ENCODE data around the gene LRSAM1.

LRSAM1 gene

GRCh38 chr9:127539259-127539981, 88.1 kb downstream of the LRSAM1 start:
- Mint-ChIP-seq H3K27me3 (ENCODE audit: low read depth, poor library complexity) (peaks cover 3% of the 10 kb centered on the region), H3K4me3 (no peak overlapping the region), H3K9me3 (no peaks in the 10 kb centered on the region), H3K27ac (no peak overlapping the region), H3K4me1 (peaks cover 19% of the 10 kb centered on the region), H3K36me3 (ENCODE audit: low read depth) (no peaks in the 10 kb centered on the region)
- no peak for TF ChIP-seq CTCF (IDR thresholded peaks at IDR 0.05)
- no peak for DNase-seq

GRCh38 chr9:127539982-127540663, 88.8 kb downstream of the LRSAM1 start:
- Mint-ChIP-seq H3K27ac (no peak overlapping the region), H3K4me3 (no peak overlapping the region), H3K36me3 (ENCODE audit: low read depth) (no peaks in the 10 kb centered on the region), H3K27me3 (ENCODE audit: low read depth, poor library complexity) (no peaks in the 10 kb centered on the region), H3K4me1 (peaks cover 21% of the 10 kb centered on the region), H3K9me3 (no peaks in the 10 kb centered on the region)
- DNase-seq, result no peak
- no peak for TF ChIP-seq CTCF (IDR thresholded peaks at IDR 0.05)

- DNase-seq, result no peak
- no peaks in the 10 kb centered on the region for H3K27me3 Mint-ChIP-seq (ENCODE audit: low read depth, poor library complexity)
- H3K36me3 Mint-ChIP-seq (ENCODE audit: low read depth), result no peaks in the 10 kb centered on the region
- H3K9me3 Mint-ChIP-seq, result no peaks in the 10 kb centered on the region
- TF ChIP-seq CTCF (IDR thresholded peaks at IDR 0.05), result no peak
- no peak overlapping the region for H3K27ac Mint-ChIP-seq
- H3K4me3 Mint-ChIP-seq, result no peak overlapping the region
- H3K4me1 Mint-ChIP-seq, result peaks cover 25% of the 10 kb centered on the region
Measured at GRCh38 chr9:127540664-127541041, 89.3 kb downstream of the LRSAM1 start.

- peaks cover 29% of the 10 kb centered on the region for H3K4me1 Mint-ChIP-seq
- H3K27ac Mint-ChIP-seq, result no peak overlapping the region
- no peaks in the 10 kb centered on the region for H3K36me3 Mint-ChIP-seq (ENCODE audit: low read depth)
- no peak for DNase-seq
- no peaks in the 10 kb centered on the region for H3K27me3 Mint-ChIP-seq (ENCODE audit: low read depth, poor library complexity)
- no peak overlapping the region for H3K4me3 Mint-ChIP-seq
- H3K9me3 Mint-ChIP-seq, result no peaks in the 10 kb centered on the region
- no peak for TF ChIP-seq CTCF (IDR thresholded peaks at IDR 0.05)
Measured at GRCh38 chr9:127541176-127541575, 89.9 kb downstream of the LRSAM1 start.

- H3K9me3 Mint-ChIP-seq, result no peaks in the 10 kb centered on the region
- TF ChIP-seq CTCF (IDR thresholded peaks at IDR 0.05), result no peak
- no peak overlapping the region for H3K4me3 Mint-ChIP-seq
- H3K4me1 Mint-ChIP-seq, result peaks cover 36% of the 10 kb centered on the region
- no peaks in the 10 kb centered on the region for H3K36me3 Mint-ChIP-seq (ENCODE audit: low read depth)
- H3K27me3 Mint-ChIP-seq (ENCODE audit: low read depth, poor library complexity), result no peaks in the 10 kb centered on the region
- DNase-seq, result no peak
- H3K27ac Mint-ChIP-seq, result peak overlapping the region; percentile 62
Measured at GRCh38 chr9:127541865-127542264, 90.6 kb downstream of the LRSAM1 start.

- Mint-ChIP-seq H3K27me3 (ENCODE audit: low read depth, poor library complexity) (no peaks in the 10 kb centered on the region), H3K36me3 (ENCODE audit: low read depth) (peaks cover 5% of the 10 kb centered on the region), H3K27ac (no peak overlapping the region), H3K4me3 (no peak overlapping the region), H3K9me3 (no peaks in the 10 kb centered on the region), H3K4me1 (peaks cover 23% of the 10 kb centered on the region)
- TF ChIP-seq CTCF (IDR thresholded peaks at IDR 0.05), result no peak
- no peak for DNase-seq
Measured at GRCh38 chr9:127543221-127543620, 91.9 kb downstream of the LRSAM1 start.
